ENCODE results near the gene PFKFB3.
A peak's percentile ranks its signal among the peaks of the same experiment; 100 is the strongest.
"Not testable (repeated sequence)": the region's sequence is repeated elsewhere in the genome, so short reads cannot be mapped to it uniquely, and the experiment has no call there.

PFKFB3 gene

DNA sequence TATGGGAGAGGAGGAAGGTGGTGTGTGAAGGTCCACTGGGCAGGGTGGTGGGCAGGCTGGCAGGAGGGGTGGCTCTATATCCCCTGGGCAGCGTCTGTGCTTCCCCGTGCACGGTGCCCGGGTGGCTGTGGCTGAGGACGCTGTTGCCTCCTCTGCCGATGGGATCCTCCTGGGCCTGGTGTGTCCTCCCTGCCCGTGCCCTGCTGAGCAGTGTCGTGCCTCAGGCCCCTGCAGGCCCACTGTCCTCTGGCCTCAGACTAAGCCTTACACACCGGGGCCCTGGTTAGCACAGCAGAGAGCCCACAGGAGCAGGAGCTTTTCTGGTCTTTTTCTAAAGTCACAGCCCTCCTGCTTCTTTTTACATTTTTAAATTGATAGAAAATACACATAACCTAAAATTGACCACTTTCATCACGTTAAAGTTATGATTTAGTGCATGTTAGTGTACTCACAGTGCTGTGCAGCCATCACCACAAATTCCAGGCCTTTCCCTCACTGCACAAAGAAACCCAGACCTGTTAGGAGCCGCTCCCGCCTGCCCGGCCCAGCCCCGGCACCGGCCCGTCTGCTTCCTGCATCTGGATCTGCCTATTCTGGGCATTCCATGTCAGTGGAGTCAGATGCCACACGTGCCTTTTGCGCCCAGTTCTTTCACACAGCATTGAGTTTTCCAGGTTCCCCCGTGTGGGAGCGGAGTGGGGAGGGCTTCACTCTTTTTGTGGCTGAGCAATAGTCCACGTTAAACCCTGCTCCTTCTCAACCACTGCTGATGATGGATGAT lies 19.4 kb downstream of the PFKFB3 start:
- DNase-seq = no peak

DNA sequence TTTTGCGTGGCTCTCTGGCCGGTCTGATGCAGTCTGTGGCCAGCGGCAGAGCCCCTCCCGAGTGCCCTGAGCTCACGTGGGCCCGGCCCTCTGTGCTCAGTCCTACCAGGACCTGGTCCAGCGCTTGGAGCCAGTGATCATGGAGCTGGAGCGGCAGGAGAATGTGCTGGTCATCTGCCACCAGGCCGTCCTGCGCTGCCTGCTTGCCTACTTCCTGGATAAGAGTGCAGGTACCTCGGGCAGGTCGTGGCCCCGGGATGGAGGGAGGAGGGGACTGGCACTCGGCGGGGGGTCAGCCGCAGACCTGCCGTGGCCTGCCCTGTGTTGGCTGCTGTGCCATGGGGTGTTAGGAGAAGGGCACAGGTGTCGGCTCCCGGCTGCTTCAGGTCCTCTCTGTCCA lies 20.0 kb downstream of the PFKFB3 start:
- DNase-seq = no peak

DNA sequence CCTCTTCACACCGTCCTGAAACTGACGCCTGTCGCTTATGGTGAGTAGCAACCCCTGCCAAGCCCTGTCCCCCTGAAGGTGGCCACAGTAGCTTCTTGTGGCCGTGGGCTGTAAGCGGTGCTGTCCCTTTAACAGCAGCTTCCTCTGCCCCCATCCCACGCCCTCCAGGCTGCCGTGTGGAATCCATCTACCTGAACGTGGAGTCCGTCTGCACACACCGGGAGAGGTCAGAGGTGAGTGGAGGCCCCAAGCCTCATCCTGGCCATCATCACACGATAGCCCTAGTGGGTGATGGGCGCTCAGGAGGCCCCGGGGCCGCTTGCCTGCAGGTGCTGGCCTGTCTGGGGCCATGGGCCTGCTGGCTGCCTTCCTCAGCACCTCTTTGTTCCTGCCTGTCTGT lies 21.2 kb downstream of the PFKFB3 start:
- DNase-seq = no peak

DNA sequence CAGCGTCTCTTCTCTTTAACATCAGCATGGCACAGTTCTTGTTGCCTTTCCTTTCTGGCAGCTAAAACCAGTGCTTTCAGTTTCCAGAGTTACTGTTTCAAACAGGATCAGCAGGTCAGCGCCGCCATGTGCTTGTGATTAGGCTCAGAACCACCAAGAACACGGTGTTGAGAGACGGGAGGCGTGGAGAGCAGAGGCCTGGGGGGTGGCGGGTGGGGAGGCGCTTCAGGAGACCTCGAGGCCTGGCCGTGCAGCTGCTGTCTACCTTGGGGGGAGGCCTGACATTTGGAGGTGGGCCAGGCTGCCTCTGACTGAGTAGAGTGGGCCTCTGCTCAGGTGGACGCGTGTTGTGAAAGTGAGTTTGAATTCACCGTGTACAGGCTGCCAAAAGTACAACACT lies 22.0 kb downstream of the PFKFB3 start:
- DNase-seq = no peak

DNA sequence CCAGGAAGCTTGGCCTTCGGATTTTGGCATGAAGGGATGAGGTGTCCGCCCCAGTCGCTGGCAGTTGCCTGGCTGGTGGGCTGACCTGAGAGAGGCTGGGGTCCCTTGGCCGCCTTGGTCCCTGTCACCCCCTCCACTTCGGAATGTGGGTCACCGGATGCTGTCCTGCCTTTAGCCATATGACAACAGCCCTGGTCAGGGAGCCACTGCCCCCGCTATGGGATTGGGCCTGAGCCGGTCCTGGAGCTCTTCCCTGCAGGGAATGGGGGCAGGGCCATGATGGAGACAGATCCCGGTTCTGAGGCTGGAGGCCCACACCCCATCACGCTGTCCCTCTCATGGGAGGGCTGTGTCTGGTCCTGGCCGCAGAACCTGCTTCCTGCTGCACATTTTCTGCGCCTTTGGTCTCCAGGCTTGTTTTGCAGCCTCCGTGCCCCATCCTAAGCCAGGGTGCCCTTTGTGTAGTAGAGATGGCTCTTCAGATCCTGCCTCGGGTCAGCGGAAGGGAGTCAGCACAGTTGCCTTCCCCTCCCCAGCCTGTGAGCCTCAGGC lies 22.6 kb downstream of the PFKFB3 start:
- no peak for DNase-seq

DNA sequence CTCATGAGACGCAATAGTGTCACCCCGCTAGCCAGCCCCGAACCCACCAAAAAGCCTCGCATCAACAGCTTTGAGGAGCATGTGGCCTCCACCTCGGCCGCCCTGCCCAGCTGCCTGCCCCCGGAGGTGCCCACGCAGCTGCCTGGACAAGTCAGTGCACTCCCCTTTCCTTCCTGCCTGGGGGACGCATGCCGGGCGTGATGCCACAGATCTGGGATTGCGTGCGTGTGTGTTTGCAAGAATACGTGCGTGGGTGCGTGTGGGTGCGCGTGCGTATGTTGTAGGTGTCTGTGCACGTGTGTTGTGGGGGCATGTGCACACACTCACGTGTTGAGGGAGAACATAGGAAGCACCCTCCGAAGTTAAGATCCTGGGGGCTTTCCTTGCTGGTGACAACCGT lies 23.5 kb downstream of the PFKFB3 start:
- DNase-seq = no peak

DNA sequence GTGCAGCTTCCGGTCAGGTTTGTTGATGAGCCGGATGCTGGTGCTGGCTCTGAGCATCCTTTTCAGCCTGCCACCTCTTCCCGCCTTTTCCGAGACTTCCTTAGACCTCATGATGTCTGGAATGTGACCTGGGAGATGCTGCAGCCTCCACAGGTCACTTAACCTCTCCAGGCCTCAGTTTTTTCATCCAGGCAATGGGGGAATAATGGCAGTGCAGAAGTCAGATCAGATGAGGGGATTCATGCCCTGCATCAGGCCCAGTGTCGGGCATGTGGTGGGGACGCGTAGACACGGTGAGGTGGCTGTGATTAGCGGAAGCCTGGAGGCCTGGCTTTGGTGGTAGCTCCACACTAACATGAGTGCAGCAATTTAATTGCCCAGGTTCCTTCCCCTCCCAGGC lies 24.6 kb downstream of the PFKFB3 start:
- peak in 1 of 2 donors; percentile 2 for DNase-seq

DNA sequence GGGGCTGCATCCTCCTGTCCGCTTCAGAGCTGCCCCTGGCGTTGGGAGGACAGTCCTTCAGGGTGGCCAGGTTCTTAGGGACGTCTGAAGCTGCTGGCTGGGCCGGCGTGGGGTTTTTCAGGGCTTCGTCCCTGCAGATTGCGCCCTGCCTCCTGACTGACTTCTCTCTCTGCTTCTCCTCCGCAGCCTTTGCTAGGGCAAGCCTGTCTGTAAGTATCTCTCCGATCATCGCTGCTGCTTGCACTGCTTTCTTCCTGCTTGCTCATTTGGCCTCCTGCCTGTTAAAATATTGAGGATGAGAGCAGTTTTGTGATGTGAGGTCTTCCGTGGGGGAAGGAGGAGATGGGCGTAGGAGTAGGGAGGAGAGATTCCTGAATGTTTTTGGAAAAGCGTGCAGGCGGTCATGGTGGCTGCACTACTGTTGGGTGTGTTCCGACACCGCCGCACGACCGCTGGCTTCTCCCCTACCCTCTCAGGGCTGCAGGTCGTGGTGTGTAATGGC lies 25.3 kb downstream of the PFKFB3 start:
- DNase-seq = no peak

DNA sequence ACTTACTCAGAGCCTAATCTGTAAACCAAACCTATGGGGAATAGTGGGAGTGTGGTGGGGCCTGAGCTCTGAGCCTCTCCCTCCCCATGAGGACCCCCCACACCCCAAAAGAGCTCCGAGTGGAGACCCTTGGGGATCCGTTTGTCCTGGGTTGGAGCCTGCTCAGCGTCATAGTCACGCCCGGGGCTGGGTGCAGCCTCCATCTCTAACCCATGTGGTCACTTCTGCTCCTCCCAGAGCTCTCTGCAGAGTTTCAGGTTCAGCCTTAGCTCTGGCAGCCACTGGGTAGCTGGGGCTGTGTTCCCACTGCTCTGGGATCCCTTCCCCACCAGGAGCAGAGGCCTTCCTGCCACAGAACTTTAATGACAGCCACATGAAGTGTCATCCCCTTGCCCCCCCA lies 25.9 kb downstream of the PFKFB3 start:
- DNase-seq = no peak

DNA sequence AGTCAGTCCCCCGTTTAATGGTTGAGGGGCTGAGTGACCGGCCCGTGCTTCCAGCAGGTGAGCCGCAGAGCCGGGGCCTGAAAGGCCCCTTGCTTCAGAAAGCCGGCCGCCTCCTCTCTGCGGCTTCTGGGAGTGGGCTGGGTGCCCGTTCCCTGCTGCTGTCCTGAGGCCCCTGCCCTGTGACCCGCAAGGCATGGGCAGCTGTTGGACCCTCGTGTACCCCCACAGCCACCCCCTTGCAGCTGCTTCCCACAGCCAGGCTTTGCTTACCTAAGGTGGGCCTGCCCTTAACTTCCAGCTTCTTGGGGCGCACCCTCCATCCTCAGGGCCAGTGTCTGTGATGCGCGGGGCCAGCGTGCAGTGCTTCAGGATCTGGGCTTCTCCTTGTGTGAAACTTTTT lies 26.6 kb downstream of the PFKFB3 start:
- DNase-seq = no peak

DNA sequence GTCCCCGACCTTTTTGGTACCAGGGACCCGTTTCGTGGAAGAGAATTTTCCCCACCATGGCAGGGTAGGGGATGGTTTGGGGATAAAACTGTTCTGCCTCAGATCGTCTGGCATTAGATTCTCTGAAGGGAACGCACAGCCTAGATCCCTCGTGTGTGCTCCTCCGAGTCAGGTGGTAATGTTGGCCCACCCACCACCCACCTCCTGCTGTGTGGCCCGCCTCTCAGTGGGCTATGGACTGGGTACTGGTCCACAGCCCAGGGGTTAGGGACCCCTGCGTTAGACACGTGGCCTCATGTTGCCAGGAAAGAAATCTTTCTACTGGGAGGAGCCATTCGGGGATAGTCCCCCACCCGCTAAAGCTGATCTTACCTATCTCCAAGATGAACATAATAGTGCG lies 27.0 kb downstream of the PFKFB3 start:
- DNase-seq = no peak

DNA sequence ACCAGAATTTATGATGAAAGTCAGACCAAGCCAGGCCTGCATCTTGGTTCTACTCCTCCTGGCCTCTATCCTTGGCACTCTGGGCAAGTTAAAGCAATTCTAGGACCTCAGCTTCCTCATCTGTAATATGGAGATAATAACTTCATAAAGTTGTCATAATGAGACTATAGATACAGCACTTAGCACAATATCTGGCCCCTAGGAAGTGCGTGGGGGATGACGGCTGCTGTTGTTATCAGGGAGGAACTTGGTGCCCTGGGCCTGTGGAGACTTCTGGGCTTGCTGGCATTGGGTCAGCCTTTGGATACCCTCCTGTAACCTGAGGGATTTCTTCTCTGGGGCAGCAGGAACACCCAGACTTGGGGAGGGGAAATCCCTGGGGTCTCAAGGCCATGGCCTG lies 27.6 kb downstream of the PFKFB3 start:
- DNase-seq = no peak

DNA sequence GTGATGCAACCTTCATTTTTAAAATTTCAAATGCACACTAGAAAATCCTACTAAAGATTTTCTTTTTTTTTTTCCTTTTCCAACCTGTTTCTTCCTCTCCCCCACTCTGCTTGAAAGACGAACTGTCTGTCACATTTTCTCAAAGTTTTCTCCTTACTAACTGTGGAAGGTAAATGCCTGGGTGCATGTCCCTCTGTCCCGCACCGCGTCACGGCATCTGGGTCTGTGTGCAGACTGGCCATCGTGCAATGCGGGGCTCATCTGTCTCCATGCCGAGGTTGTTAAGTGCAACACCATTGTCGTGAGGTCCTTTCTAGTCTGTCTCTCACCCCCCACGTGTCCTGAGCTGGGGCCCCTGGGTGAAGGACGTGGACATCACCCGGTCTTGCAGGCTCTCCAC lies 28.4 kb downstream of the PFKFB3 start:
- no peak for DNase-seq

DNA sequence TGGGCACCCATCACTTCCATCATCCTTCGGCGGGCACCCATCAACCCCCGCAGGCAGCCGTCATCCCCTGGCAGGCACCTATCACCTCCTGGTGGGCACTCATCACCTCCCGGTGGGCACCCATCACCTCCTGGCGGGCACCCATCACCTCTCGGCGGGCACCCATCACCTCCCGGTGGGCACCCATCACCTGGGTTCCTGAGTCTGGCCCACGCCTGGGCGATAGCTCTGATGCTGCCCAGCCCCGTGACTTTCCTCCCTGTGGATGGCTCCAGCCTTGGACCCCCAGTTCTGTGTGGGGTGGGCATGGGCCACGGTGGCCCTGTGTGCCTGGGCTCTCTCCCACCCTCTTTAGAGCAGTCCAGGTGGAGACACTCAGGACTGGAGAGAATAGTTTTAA lies 29.0 kb downstream of the PFKFB3 start:
- DNase-seq = no peak

DNA sequence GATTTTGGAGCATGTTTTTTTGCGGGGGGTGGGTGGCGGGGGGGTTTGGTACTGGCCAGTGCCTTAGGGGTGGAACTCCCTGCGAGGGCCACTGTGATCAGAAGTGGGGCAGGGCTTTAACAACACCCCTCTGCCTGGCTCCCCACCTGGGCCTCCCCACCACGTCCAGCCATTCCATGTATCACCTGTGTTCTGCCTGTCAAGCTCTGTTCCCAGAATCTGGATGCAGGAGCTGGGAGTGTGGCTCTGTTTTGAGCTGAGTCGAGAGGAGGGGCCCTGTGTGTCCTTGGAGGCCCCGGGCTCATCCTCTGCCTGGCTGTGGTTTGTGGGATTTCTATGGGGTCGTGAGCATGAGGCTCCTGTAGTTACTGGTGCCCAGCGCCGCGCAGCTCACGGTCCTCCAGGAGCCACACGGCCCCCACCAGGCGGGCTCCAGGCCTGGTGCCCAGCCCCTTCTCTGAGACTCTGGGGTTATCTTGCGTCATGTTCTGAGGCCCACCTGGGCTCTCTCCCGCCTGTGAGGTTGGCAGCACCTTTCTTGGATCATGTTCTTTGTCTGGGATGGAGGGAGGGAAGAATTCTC lies 29.6 kb downstream of the PFKFB3 start:
- DNase-seq = no peak

DNA sequence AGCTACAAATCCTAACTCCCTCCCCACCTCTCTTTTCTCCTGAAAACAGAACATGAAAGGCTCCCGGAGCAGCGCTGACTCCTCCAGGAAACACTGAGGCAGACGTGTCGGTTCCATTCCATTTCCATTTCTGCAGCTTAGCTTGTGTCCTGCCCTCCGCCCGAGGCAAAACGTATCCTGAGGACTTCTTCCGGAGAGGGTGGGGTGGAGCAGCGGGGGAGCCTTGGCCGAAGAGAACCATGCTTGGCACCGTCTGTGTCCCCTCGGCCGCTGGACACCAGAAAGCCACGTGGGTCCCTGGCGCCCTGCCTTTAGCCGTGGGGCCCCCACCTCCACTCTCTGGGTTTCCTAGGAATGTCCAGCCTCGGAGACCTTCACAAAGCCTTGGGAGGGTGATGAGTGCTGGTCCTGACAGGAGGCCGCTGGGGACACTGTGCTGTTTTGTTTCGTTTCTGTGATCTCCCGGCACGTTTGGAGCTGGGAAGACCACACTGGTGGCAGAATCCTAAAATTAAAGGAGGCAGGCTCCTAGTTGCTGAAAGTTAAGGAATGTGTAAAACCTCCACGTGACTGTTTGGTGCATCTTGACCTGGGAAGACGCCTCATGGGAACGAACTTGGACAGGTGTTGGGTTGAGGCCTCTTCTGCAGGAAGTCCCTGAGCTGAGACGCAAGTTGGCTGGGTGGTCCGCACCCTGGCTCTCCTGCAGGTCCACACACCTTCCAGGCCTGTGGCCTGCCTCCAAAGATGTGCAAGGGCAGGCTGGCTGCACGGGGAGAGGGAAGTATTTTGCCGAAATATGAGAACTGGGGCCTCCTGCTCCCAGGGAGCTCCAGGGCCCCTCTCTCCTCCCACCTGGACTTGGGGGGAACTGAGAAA lies 30.4 kb downstream of the PFKFB3 start:
- DNase-seq = no peak

DNA sequence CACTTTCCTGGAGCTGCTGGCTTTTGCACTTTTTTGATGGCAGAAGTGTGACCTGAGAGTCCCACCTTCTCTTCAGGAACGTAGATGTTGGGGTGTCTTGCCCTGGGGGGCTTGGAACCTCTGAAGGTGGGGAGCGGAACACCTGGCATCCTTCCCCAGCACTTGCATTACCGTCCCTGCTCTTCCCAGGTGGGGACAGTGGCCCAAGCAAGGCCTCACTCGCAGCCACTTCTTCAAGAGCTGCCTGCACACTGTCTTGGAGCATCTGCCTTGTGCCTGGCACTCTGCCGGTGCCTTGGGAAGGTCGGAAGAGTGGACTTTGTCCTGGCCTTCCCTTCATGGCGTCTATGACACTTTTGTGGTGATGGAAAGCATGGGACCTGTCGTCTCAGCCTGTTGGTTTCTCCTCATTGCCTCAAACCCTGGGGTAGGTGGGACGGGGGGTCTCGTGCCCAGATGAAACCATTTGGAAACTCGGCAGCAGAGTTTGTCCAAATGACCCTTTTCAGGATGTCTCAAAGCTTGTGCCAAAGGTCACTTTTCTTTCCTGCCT lies 31.1 kb downstream of the PFKFB3 start:
- DNase-seq = no peak

DNA sequence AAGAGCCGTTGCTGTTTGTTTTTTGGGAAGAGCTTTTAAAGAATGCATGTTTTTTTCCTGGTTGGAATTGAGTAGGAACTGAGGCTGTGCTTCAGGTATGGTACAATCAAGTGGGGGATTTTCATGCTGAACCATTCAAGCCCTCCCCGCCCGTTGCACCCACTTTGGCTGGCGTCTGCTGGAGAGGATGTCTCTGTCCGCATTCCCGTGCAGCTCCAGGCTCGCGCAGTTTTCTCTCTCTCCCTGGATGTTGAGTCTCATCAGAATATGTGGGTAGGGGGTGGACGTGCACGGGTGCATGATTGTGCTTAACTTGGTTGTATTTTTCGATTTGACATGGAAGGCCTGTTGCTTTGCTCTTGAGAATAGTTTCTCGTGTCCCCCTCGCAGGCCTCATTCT lies 31.6 kb downstream of the PFKFB3 start:
- no peak for DNase-seq

DNA sequence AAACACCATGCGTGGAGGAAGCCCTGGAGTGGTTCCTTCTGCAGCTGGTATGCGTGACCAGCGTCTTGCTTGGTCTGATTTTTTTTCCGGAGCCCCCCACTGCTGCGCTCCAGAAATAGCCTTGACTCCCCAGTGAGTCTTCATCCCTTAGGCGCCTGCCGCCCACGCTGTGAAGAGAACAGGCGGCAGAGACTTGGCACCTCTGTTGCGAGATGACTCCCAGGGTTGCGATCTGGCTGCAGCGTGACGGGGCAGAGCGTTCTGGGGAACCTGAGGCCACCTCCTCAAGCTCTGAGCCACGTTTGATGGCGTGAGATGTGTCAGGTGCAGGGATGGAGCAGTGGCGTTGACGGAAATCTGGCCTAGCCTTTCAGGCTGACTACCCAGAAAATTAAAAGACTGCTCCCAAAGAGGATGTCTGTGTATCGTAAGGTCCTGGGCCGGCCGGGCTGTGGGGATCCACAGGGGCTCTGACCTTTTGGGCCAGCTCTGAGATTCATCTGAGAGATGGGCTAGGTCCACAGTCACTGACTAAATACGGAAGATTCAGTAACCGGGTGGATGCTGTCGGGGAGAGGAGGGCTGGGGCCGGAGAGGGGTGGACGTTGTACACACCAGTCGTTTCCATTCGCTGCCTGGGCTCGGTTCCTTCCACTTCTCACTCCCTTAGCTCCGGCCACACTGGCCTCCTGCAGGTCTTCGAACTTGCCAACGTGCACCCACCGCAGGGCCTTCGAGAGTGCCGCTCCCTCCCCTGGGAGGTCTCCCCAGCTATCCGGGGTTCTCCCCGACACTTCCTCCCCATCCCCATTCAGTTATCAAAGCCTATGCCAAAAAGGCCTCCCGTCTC lies 33.8 kb downstream of the PFKFB3 start:
- DNase-seq = no peak

DNA sequence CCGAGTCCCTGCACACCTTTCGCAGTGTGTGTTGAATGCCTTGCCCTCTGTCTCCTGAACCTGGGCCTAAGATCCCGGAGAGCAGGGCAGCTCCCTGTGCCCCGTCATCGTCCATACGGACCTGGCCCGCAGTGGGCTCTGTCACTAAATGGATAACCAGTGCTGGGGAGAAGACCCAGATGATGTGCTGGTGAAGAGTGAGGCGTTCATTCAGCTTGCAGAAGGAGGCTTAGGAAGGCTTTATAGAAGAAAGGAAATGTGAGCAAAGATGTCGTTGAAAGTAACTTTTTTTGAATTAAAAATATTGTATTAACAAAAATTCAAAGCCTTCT lies 34.4 kb downstream of the PFKFB3 start:
- no peak for DNase-seq

DNA sequence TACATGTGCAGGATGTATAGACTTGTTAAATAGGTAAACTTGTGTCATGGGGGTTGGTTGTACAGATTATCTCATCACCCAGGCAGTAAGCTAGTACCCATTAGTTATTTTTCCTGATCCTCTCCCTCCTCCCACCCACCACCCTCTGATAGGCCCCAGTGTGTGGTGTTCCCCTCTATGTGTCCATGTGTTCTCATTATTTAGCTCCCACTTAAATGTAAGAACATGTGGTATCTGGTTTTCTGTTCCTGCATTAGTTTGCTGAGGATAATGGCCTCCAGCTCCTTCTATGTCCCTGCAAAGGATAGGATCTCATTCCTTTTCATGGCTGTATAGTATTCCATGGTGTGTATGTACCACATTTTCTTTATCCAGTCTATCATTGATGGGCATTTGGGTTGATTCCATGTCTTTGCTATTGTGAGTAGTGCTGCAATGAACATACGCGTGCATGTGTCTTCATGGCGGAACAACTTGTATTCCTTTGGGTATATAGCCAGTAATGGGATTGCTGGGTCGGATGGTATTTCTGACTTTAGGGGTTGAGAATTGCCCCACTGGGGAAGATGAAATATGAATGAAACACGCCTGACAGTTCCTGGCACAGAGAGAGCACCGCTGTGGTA lies 36.0 kb downstream of the PFKFB3 start:
- DNase-seq = not testable (repeated sequence)

Measured in activated CD4-positive, alpha-beta T cell treated with anti-CD3 and anti-CD28 coated beads for 4 hours (primary cell).